Smooth muscle cell (in vitro differentiated cells): ENCODE measurements around the gene SOX8. TPM values are rescaled to one million over a fixed set of nuclear protein-coding genes. Genes with fewer than 3 reads are reported as not detected.

ENCODE experiments used
- DNase-seq: peaks from one replicate; lab custom pipeline; 2025; ENCODE audit not compliant: unreplicated experiment; lab: John Stamatoyannopoulos, UW
- H2AFZ ChIP-seq: fragments of 200-600 bp; sonication (generic); 2 replicates; pipeline ENCODE4 v1.6.0; 2016; ENCODE audit warnings: antibody characterized with exemption, low read depth, mild to moderate bottlenecking
- H3F3A ChIP-seq: fragments of 200-600 bp; sonication (generic); 2 replicates; pipeline ENCODE4 v1.6.0; 2017; ENCODE audit warnings: antibody characterized with exemption, low read depth
- H3K27ac ChIP-seq: fragments of 200-600 bp; sonication (generic); 2 replicates; pipeline ENCODE4 v1.5.1; 2016; ENCODE audit warnings: low read depth, mild to moderate bottlenecking
- H3K27me3 ChIP-seq: fragments of 200-600 bp; sonication (generic); 2 replicates; pipeline ENCODE4 v1.6.1; 2016; ENCODE audit warnings: low read depth, mild to moderate bottlenecking
- H3K36me3 ChIP-seq: fragments of 200-600 bp; sonication (generic); 2 replicates; pipeline ENCODE4 v1.5.1; 2016; ENCODE audit warnings: low read depth
- H3K4me1 ChIP-seq: fragments of 200-600 bp; sonication (generic); 2 replicates; pipeline ENCODE4 v1.5.1; 2016; ENCODE audit warnings: low read depth
- H3K4me2 ChIP-seq: fragments of 200-600 bp; sonication (generic); 2 replicates; pipeline ENCODE4 v1.6.0; 2016; ENCODE audit warnings: mild to moderate bottlenecking
- H3K4me3 ChIP-seq: fragments of 200-600 bp; sonication (generic); 2 replicates; pipeline ENCODE4 v1.5.1; 2016; ENCODE audit warnings: mild to moderate bottlenecking
- H3K79me2 ChIP-seq: fragments of 200-600 bp; sonication (generic); 2 replicates; pipeline ENCODE4 v1.6.0; 2016; ENCODE audit warnings: low read depth, mild to moderate bottlenecking
- H3K9ac ChIP-seq: fragments of 200-600 bp; sonication (generic); 2 replicates; pipeline ENCODE4 v1.6.0; 2016; ENCODE audit warnings: low read depth
- H3K9me3 ChIP-seq: fragments of 200-600 bp; sonication (generic); replicated peaks from 2 replicates; pipeline ENCODE4 v1.5.1; 2016; ENCODE audit warnings: low read depth
- H4K20me1 ChIP-seq: fragments of 200-600 bp; sonication (generic); 2 replicates; pipeline ENCODE4 v1.6.0; 2016; ENCODE audit warnings: low read depth
- WGBS: methylation state at CpG from one replicate; pipeline ENCODE4 v1.1.7; 2016; ENCODE audit warnings: low lambda C conversion rate; 5-methylcytosine and 5-hydroxymethylcytosine counted together
- polyA plus RNA-seq: library from polyadenylated mRNA; unstranded; fragments of >200 nt; fragmentation: Nextera tagmentation; extraction: Ambion mirVana; gene quantifications from 2 replicates; pipeline ENCODE4 v1.2.1, GENCODE V29; 2016
- total RNA-seq: library from RNA; depleted of rRNA; stranded (reverse); fragments of >200 nt; gene quantifications from 2 replicates; pipeline ENCODE4 v1.2.3, GENCODE V29; 2014
- TF ChIP-seq, protein P1 (sequence below): fragments of 200-600 bp; sonication (generic); IDR thresholded peaks from 2 replicates; pipeline ENCODE4 v1.5.1; 2017; ENCODE audit warnings: borderline replicate concordance, mild to moderate bottlenecking, antibody characterized with exemption; ENCODE audit not compliant: insufficient read depth, poor library complexity, severe bottlenecking

SOX8 gene
- total and polyA plus RNA-seq, 2 experiments from 2014 or later, result 1.8 to 3.5 TPM

DNA sequence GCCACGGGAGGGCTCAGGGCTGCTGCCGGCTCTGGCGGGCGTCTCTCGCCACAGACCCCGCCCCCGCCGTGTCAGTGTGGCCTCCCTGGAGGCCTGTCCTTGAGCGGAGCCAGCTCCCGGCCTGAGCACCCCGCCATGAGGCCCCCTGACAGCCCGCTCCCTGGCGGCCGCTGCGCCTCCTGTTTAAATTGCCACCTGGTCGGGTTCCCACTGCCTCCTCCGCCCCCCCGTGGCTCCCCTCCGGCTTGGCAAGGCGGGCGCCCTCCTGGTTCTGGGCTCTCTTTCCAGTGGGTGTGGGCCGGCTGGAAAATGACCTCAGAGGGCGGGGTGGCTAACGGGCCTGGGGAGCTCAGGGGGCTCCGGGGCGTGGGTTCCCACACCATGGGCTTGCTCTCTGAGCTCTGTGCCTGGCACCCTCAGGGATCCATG, 48.9 kb downstream of the SOX8 start:
- Histone ChIP-seq H3F3A (no peaks in the 10 kb centered on the region), H3K4me2 (no peak overlapping the region), H3K4me1 (no peaks in the 10 kb centered on the region), H3K9ac (no peak overlapping the region), H3K79me2 (no peaks in the 10 kb centered on the region), H2AFZ (no peak overlapping the region), H3K4me3 (no peak overlapping the region), H3K9me3 (no peaks in the 10 kb centered on the region), H3K36me3 (no peaks in the 10 kb centered on the region), H3K27ac (no peak overlapping the region), H4K20me1 (no peaks in the 10 kb centered on the region), H3K27me3 (no peaks in the 10 kb centered on the region)
- TF ChIP-seq, protein P1, sequence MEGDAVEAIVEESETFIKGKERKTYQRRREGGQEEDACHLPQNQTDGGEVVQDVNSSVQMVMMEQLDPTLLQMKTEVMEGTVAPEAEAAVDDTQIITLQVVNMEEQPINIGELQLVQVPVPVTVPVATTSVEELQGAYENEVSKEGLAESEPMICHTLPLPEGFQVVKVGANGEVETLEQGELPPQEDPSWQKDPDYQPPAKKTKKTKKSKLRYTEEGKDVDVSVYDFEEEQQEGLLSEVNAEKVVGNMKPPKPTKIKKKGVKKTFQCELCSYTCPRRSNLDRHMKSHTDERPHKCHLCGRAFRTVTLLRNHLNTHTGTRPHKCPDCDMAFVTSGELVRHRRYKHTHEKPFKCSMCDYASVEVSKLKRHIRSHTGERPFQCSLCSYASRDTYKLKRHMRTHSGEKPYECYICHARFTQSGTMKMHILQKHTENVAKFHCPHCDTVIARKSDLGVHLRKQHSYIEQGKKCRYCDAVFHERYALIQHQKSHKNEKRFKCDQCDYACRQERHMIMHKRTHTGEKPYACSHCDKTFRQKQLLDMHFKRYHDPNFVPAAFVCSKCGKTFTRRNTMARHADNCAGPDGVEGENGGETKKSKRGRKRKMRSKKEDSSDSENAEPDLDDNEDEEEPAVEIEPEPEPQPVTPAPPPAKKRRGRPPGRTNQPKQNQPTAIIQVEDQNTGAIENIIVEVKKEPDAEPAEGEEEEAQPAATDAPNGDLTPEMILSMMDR, result no peak
- WGBS, result 82% methylated on average over 6 of the region's 26 CpGs
- DNase-seq, result no peak

DNA sequence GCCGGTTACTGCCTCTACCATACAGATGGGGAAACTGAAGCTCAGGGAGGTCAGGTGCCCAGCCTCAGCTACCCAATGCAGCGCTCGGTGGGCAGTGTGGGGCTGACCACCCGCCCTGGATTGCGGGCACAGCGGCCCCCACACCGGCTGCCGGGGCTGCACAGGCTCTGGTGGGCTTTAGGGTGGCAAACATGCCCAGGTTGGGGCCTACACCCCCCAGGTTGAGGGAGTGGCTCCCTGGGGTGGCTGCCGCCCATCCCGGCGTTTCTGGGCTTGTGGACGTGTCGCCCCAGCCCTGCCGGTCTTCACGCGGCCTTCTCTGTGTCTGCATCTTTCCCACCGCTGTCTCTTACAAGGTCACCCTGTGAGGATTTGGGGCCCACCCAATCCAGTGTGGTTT, 50.1 kb downstream of the SOX8 start:
- H3K27me3 ChIP-seq, result no peaks in the 10 kb centered on the region
- no peak overlapping the region for H3K27ac ChIP-seq
- 98% methylated on average over 17 of the region's 17 CpGs for WGBS
- no peaks in the 10 kb centered on the region for H3K79me2 ChIP-seq
- H3F3A ChIP-seq, result no peaks in the 10 kb centered on the region
- H3K4me3 ChIP-seq, result no peak overlapping the region
- H3K36me3 ChIP-seq, result no peaks in the 10 kb centered on the region
- H4K20me1 ChIP-seq, result no peaks in the 10 kb centered on the region
- DNase-seq, result no peak
- H3K4me1 ChIP-seq, result peaks cover 6% of the 10 kb centered on the region
- no peak overlapping the region for H3K9ac ChIP-seq
- H3K9me3 ChIP-seq, result no peaks in the 10 kb centered on the region
- H2AFZ ChIP-seq, result no peak overlapping the region
- H3K4me2 ChIP-seq, result no peak overlapping the region
- TF ChIP-seq, protein P1, result no peak

DNA sequence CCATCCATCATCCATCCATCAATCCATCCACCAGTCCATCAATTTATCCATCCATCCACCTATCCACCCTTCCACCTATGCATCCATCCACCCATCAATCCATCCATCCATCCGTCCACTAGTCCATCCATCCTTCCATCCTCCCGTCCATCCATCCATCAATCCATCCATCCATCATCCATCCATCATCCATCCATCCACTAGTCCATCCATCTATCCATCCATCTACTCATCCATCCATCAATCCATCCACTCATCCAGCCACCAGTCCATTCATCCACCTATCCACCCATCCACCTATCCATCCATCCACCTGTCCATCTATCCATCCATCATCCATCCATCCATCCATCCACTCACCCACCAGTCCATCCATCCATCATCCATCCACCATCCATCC, 51.0 kb downstream of the SOX8 start:
- WGBS, result 90% methylated on average over 2 of the region's 2 CpGs
- Histone ChIP-seq H3K4me3 (no peak overlapping the region), H3K9ac (no peak overlapping the region), H3K36me3 (no peaks in the 10 kb centered on the region), H2AFZ (no peak overlapping the region), H3F3A (no peaks in the 10 kb centered on the region), H3K4me2 (no peak overlapping the region), H3K27me3 (no peaks in the 10 kb centered on the region), H3K27ac (no peak overlapping the region), H4K20me1 (no peaks in the 10 kb centered on the region), H3K79me2 (no peaks in the 10 kb centered on the region), H3K9me3 (no peaks in the 10 kb centered on the region), H3K4me1 (peaks cover 15% of the 10 kb centered on the region)
- TF ChIP-seq, protein P1, result no peak
- DNase-seq, result no peak

DNA sequence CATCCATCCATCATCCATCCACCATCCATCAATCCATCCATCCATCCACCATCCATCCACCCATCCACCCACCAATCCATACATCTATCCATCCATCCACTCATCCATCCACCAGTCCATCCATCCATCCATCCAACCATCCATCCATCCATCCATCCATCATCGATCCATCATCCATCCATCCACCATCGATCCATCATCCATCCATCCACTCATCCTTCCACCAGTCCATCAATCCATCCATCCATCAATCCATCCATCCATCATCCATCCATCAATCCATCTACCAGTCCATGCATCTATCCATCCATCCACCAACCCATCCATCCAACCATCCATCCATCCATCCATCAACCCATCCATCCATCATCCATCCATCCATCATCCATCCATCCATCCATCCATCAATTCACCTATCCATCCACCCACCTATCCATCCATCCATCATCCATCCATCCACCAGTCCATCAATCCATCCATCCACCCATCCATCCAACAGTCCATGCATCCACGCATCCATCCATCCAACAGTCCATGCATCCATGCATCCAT, 51.6 kb downstream of the SOX8 start:
- 90% methylated on average over 3 of the region's 3 CpGs for WGBS
- Histone ChIP-seq H3K79me2 (no peaks in the 10 kb centered on the region), H3K36me3 (no peaks in the 10 kb centered on the region), H3F3A (no peaks in the 10 kb centered on the region), H3K4me1 (peaks cover 16% of the 10 kb centered on the region), H3K9ac (no peak overlapping the region), H3K27ac (no peak overlapping the region), H2AFZ (no peak overlapping the region), H3K27me3 (no peaks in the 10 kb centered on the region), H4K20me1 (no peaks in the 10 kb centered on the region), H3K9me3 (no peaks in the 10 kb centered on the region), H3K4me3 (no peak overlapping the region), H3K4me2 (no peak overlapping the region)
- DNase-seq, result no peak
- TF ChIP-seq, protein P1, result no peak
